Right cardiac atrium (tissue), 5 donors: ENCODE results near the gene OTULIN. TPM values are rescaled to one million over a fixed set of nuclear protein-coding genes. Genes with fewer than 3 reads are reported as not detected.

Experiments used
- ATAC-seq, 2 donors: fragments of 200-7000 bp; cut with Tn5 transposase; one replicate each; pipeline versions ENCODE4 v1.8.0 to v1.9.1; 2020; ENCODE audit warnings: moderate library complexity in 2 of 2, mild to moderate bottlenecking in 1 of 2
- DNase-seq, 3 donors: peaks; one replicate each; pipeline ENCODE4 v3.0.0-alpha.2; 2020
- H3K27ac ChIP-seq: one replicate; pipeline ENCODE4 v1.5.1; 2013; ENCODE audit warnings: mild to moderate bottlenecking, low read length, control low read depth, moderate library complexity
- H3K27me3 ChIP-seq: one replicate; pipeline ENCODE4 v1.6.1; 2013; ENCODE audit not compliant: control insufficient read depth, insufficient read depth
- H3K4me1 ChIP-seq: one replicate; pipeline ENCODE4 v1.6.1; 2013; ENCODE audit warnings: low read length; ENCODE audit not compliant: control insufficient read depth, insufficient read depth
- H3K4me3 ChIP-seq: one replicate; pipeline ENCODE4 v1.5.1; 2013; ENCODE audit warnings: low read length, control low read depth
- H3K9me3 ChIP-seq: one replicate; pipeline ENCODE4 v1.6.1; 2013; ENCODE audit warnings: low read length; ENCODE audit not compliant: control insufficient read depth
- WGBS: extraction: QIAGEN DNeasy Blood & Tissue Kit; methylation state at CpG from one replicate; pipeline ENCODE4 v1.1.7; 2013; 5-methylcytosine and 5-hydroxymethylcytosine counted together
- intact Hi-C, 4 donors: fragments of 100-400 bp; cut with DNase I; formaldehyde crosslinking; loops; one replicate each; pipeline versions ENCODE4 v1.11.0 to v1.14.0; 2022 to 2023
- polyA plus RNA-seq: library from polyadenylated mRNA; stranded (reverse); fragments of 200-250 nt; gene quantifications from one replicate; pipeline ENCODE4 v1.2.3, GENCODE V29; 2013
- total RNA-seq, 4 donors: library from RNA; stranded (reverse); fragmentation: NEBNext Ultra II Directional; extraction: Animal tissue kit (Norgen Biotek cat#: 25700); gene quantifications; one replicate each; pipeline ENCODE4 v1.2.1, GENCODE V29; 2021
- donor health status: healthy with polysubstance abuse.
- donor health status: DM: no; HTN: yes; CAD: no.
- donor health status: DM: no; HTN: no; CAD: no.
- donor health status: DM: no; HTN: yes; CAD: no; lungs with severe emphysema.
- donor health status: DM: yes; HTN: yes; CAD: no.

The OTULIN gene
- total and polyA plus RNA-seq, 5 donors, result 6.0 to 20.4 (median 18.5) TPM

- H3K27me3 ChIP-seq, result no peaks in the 10 kb centered on the region
- no peak overlapping the region for H3K27ac ChIP-seq
- ATAC-seq (no peak), DNase-seq (no peak)
- H3K9me3 ChIP-seq, result peaks cover 2% of the 10 kb centered on the region
- intact Hi-C loops, result no loop called here
- peaks cover 3% of the 10 kb centered on the region for H3K4me1 ChIP-seq
- WGBS, result 89% methylated on average over 6 of the region's 6 CpGs
- no peak overlapping the region for H3K4me3 ChIP-seq
Measured at GRCh38 chr5:14732991-14733390, 68.5 kb downstream of the OTULIN start.

- 97% methylated on average over 16 of the region's 16 CpGs for WGBS
- no peak overlapping the region for H3K4me3 ChIP-seq
- no peak overlapping the region for H3K27ac ChIP-seq
- peaks cover 2% of the 10 kb centered on the region for H3K9me3 ChIP-seq
- H3K4me1 ChIP-seq, result peaks cover 5% of the 10 kb centered on the region
- intact Hi-C loops, result no loop called here
- DNase-seq (no peak), ATAC-seq (no peak)
- H3K27me3 ChIP-seq, result no peaks in the 10 kb centered on the region
Measured at GRCh38 chr5:14733661-14734060, 69.1 kb downstream of the OTULIN start.

- Histone ChIP-seq H3K27ac (no peak overlapping the region), H3K4me3 (no peak overlapping the region), H3K27me3 (no peaks in the 10 kb centered on the region), H3K4me1 (peaks cover 5% of the 10 kb centered on the region), H3K9me3 (peaks cover 2% of the 10 kb centered on the region)
- 93% methylated on average over 13 of the region's 13 CpGs for WGBS
- ATAC-seq, result no peak
- DNase-seq, result no peak
- intact Hi-C loops, result no loop called here
Measured at GRCh38 chr5:14734396-14734795, 69.9 kb downstream of the OTULIN start.

- 69% methylated on average over 4 of the region's 4 CpGs for WGBS
Measured at GRCh38 chr5:14735944-14736343, 71.4 kb downstream of the OTULIN start.

GRCh38 chr5:14737291-14737690 lies 72.8 kb downstream of the OTULIN start:
- Histone ChIP-seq H3K27me3 (no peaks in the 10 kb centered on the region), H3K27ac (peak overlapping the region; percentile 9), H3K4me3 (no peak overlapping the region), H3K4me1 (peaks cover 5% of the 10 kb centered on the region), H3K9me3 (peaks cover 2% of the 10 kb centered on the region)
- intact Hi-C loops, result loop anchor here in 1 of 4 donors (5.0 kb wide), 1 partner anchor 135 kb away; the partner anchor contains the start of gene ANKH
- ATAC-seq (peak; percentile 37 to 67), DNase-seq (peak in 1 of 3 donors; percentile 59)
- 79% methylated on average over 10 of the region's 10 CpGs for WGBS

More at GRCh38 chr5:14735944-14736343, 71.4 kb downstream of the OTULIN start:
- Histone ChIP-seq H3K4me1 (peaks cover 5% of the 10 kb centered on the region), H3K9me3 (peaks cover 2% of the 10 kb centered on the region), H3K4me3 (no peak overlapping the region), H3K27me3 (no peaks in the 10 kb centered on the region), H3K27ac (no peak overlapping the region)
- intact Hi-C loops, result loop anchor here in 1 of 4 donors (5.0 kb wide), 1 partner anchor 136 kb away; the partner anchor contains the start of gene ANKH
- ATAC-seq, result peak; percentile 53 to 74
- peak in 2 of 3 donors; percentile 74 to 76 for DNase-seq

- Histone ChIP-seq H3K4me1 (peaks cover 5% of the 10 kb centered on the region), H3K4me3 (no peak overlapping the region), H3K27ac (peak overlapping the region; percentile 15), H3K9me3 (peaks cover 2% of the 10 kb centered on the region), H3K27me3 (no peaks in the 10 kb centered on the region)
- ATAC-seq, result no peak
- intact Hi-C loops, result loop anchor here in 1 of 4 donors (5.0 kb wide), 1 partner anchor 134 kb away; the partner anchor contains the start of gene ANKH
- no peak for DNase-seq
- 79% methylated on average over 5 of the region's 5 CpGs for WGBS
Measured at GRCh38 chr5:14738050-14738449, 73.5 kb downstream of the OTULIN start.

- intact Hi-C loops, result loop anchor here in 1 of 4 donors (5.0 kb wide), 1 partner anchor 133 kb away; the partner anchor contains the start of gene ANKH
- DNase-seq, result no peak
Measured at GRCh38 chr5:14739538-14739937, 75.0 kb downstream of the OTULIN start.

GRCh38 chr5:14739981-14740380 lies 75.5 kb downstream of the OTULIN start:
- no peak for DNase-seq
- no peak for ATAC-seq
- peaks cover 5% of the 10 kb centered on the region for H3K4me1 ChIP-seq
- whole genome bisulfite sequencing, result 76% methylated on average over 5 of the region's 5 CpGs
- intact Hi-C loops, result loop anchor here in 2 of 4 donors (5.0 to 10.0 kb wide), 2 partner anchors 125 to 132 kb away; partner anchors contain the start of gene ANKH (in 1 of the 2)
- H3K27me3 ChIP-seq, result no peaks in the 10 kb centered on the region
- H3K27ac ChIP-seq, result no peak overlapping the region
- peaks cover 2% of the 10 kb centered on the region for H3K9me3 ChIP-seq
- no peak overlapping the region for H3K4me3 ChIP-seq

More at GRCh38 chr5:14739538-14739937, 75.0 kb downstream of the OTULIN start:
- Histone ChIP-seq H3K27me3 (no peaks in the 10 kb centered on the region), H3K9me3 (peaks cover 2% of the 10 kb centered on the region), H3K27ac (no peak overlapping the region), H3K4me3 (no peak overlapping the region), H3K4me1 (peaks cover 5% of the 10 kb centered on the region)
- WGBS, result 49% methylated on average over 3 of the region's 3 CpGs
- ATAC-seq, result peak in 1 of 2 donors; percentile 78

- ATAC-seq, result no peak
- intact Hi-C loops, result loop anchor here in 1 of 4 donors (10.0 kb wide), 1 partner anchor 124 kb away; no protein-coding TSS in a partner anchor
- no peak overlapping the region for H3K27ac ChIP-seq
- H3K27me3 ChIP-seq, result no peaks in the 10 kb centered on the region
- WGBS, result 96% methylated on average over 13 of the region's 13 CpGs
- no peak for DNase-seq
- peaks cover 5% of the 10 kb centered on the region for H3K4me1 ChIP-seq
- no peaks in the 10 kb centered on the region for H3K9me3 ChIP-seq
- H3K4me3 ChIP-seq, result no peak overlapping the region
Measured at GRCh38 chr5:14741131-14741530, 76.6 kb downstream of the OTULIN start.

- DNase-seq, result no peak
Measured at GRCh38 chr5:14741801-14742440, 77.4 kb downstream of the OTULIN start.

GRCh38 chr5:14742498-14742897 lies 78.0 kb downstream of the OTULIN start:
- Histone ChIP-seq H3K27ac (no peak overlapping the region), H3K9me3 (no peaks in the 10 kb centered on the region), H3K27me3 (no peaks in the 10 kb centered on the region), H3K4me1 (peaks cover 2% of the 10 kb centered on the region), H3K4me3 (no peak overlapping the region)
- no peak for DNase-seq
- intact Hi-C loops, result loop anchor here in 1 of 4 donors (10.0 kb wide), 1 partner anchor 122 kb away; no protein-coding TSS in a partner anchor
- WGBS, result 76% methylated on average over 9 of the region's 9 CpGs
- no peak for ATAC-seq

More at GRCh38 chr5:14741801-14742440, 77.4 kb downstream of the OTULIN start:
- 82% methylated on average over 11 of the region's 11 CpGs for WGBS
- Histone ChIP-seq H3K27ac (peak overlapping the region; percentile 39), H3K27me3 (no peaks in the 10 kb centered on the region), H3K4me1 (peaks cover 5% of the 10 kb centered on the region), H3K9me3 (no peaks in the 10 kb centered on the region), H3K4me3 (no peak overlapping the region)
- peak in 1 of 2 donors; percentile 20 for ATAC-seq
- intact Hi-C loops, result loop anchor here in 1 of 4 donors (10.0 kb wide), 1 partner anchor 123 kb away; no protein-coding TSS in a partner anchor
